GM18873 (cell line): ENCODE results near the gene A1BG.
"Not testable (repeated sequence)": the region's sequence is repeated elsewhere in the genome, so short reads cannot be mapped to it uniquely, and the experiment has no call there.

ENCODE experiments used
- ATAC-seq: cut with Tn5 transposase; IDR thresholded peaks from one replicate; pipeline ENCODE4 v1.9.1; 2021; ENCODE audit warnings: mild to moderate bottlenecking, moderate library complexity, moderate number of reproducible peaks; ENCODE audit not compliant: unreplicated experiment, low FRiP score

A1BG gene

GRCh38 chr19:58338825-58339558 is 14.3 kb downstream of the A1BG start:
- ATAC-seq = no peak

GRCh38 chr19:58338336-58338735 is 15.0 kb downstream of the A1BG start:
- ATAC-seq = no peak

- no peak for ATAC-seq
These were observed 16.5 kb downstream of the A1BG start for GRCh38 chr19:58336820-58337219.

- ATAC-seq = no peak
These were observed 17.1 kb downstream of the A1BG start for GRCh38 chr19:58336216-58336615.

GRCh38 chr19:58335630-58336029 is 17.7 kb downstream of the A1BG start:
- ATAC-seq = no peak

GRCh38 chr19:58334691-58335249 is 18.5 kb downstream of the A1BG start:
- no peak for ATAC-seq

- no peak for ATAC-seq
These were observed 20.6 kb downstream of the A1BG start for GRCh38 chr19:58332697-58333096.

GRCh38 chr19:58330458-58330857 is 22.8 kb downstream of the A1BG start:
- no peak for ATAC-seq

- ATAC-seq = no peak
These were observed 24.3 kb downstream of the A1BG start for GRCh38 chr19:58328999-58329398.

- ATAC-seq = peak; percentile 50
These were observed 26.2 kb downstream of the A1BG start, which contains the start of gene ZSCAN22 for GRCh38 chr19:58326914-58327726. Gene ZSCAN22 (plus strand): TSS chr19:58326994. CDS start chr19:58334803, 7,809 bp downstream.

GRCh38 chr19:58326501-58326913 is 26.8 kb downstream of the A1BG start:
- ATAC-seq = no peak

GRCh38 chr19:58325311-58326022 is 27.8 kb downstream of the A1BG start:
- ATAC-seq = no peak

GRCh38 chr19:58319241-58319640 is 34.1 kb downstream of the A1BG start:
- ATAC-seq = no peak

GRCh38 chr19:58318297-58318696 is 35.0 kb downstream of the A1BG start:
- no peak for ATAC-seq

- no peak for ATAC-seq
These were observed 35.7 kb downstream of the A1BG start for GRCh38 chr19:58317476-58318072.

GRCh38 chr19:58315580-58315979 is 37.7 kb downstream of the A1BG start:
- ATAC-seq = no peak

GRCh38 chr19:58311345-58311865 is 41.9 kb downstream of the A1BG start:
- ATAC-seq = no peak

- ATAC-seq = not testable (repeated sequence)
These were observed 42.6 kb downstream of the A1BG start for GRCh38 chr19:58310685-58311084.

- no peak for ATAC-seq
These were observed 45.6 kb downstream of the A1BG start for GRCh38 chr19:58307736-58308135.

GRCh38 chr19:58305932-58306323 is 47.4 kb downstream of the A1BG start:
- ATAC-seq = no peak
